CD14-positive monocyte (primary cell): ENCODE measurements around the gene CRYGS. TPM values are rescaled to one million over a fixed set of nuclear protein-coding genes. Genes with fewer than 3 reads are reported as not detected.

Experiments
- DNase-seq, 3 donors: peaks; one replicate each; pipeline ENCODE4 v3.0.0-alpha.2; 2011 to 2022
- H2AFZ ChIP-seq: 2 replicates; pipeline ENCODE4 v1.6.0; 2012; ENCODE audit warnings: mild to moderate bottlenecking, low read depth, low read length, inconsistent platforms; ENCODE audit not compliant: insufficient read depth, poor library complexity, severe bottlenecking
- H3K27ac ChIP-seq, 2 donors: 1 replicate in 1 of 2; 2 replicates in 1 of 2; pipeline ENCODE4 v1.5.1; 2012 to 2013; ENCODE audit warnings: low read length in 2 of 2, control low read depth in 1 of 2, inconsistent platforms in 1 of 2, low read depth in 1 of 2, mild to moderate bottlenecking in 1 of 2
- H3K27me3 ChIP-seq, 2 donors: one replicate each; pipeline versions ENCODE4 v1.6.0 to v1.6.1; 2011 to 2013; ENCODE audit warnings: low read length in 2 of 2; ENCODE audit not compliant: control insufficient read depth in 2 of 2, insufficient read depth in 2 of 2
- H3K36me3 ChIP-seq, 2 donors: replicated peaks in 1 of 2; 1 replicate in 1 of 2; 2 replicates in 1 of 2; pipeline versions ENCODE4 v1.5.1 to v1.6.1; 2012 to 2013; ENCODE audit warnings: low read length in 2 of 2, control low read depth in 1 of 2, inconsistent platforms in 1 of 2, mild to moderate bottlenecking in 1 of 2; ENCODE audit not compliant: insufficient read depth in 2 of 2, control insufficient read depth in 1 of 2
- H3K4me1 ChIP-seq, 2 donors: 1 replicate in 1 of 2; 2 replicates in 1 of 2; pipeline versions ENCODE4 v1.5.1 to v1.6.1; 2012 to 2013; ENCODE audit warnings: low read length in 2 of 2, control low read depth in 1 of 2, inconsistent platforms in 1 of 2, mild to moderate bottlenecking in 1 of 2, moderate library complexity in 1 of 2; ENCODE audit not compliant: insufficient read depth in 2 of 2, control insufficient read depth in 1 of 2
- H3K4me2 ChIP-seq: replicated peaks from 2 replicates; pipeline ENCODE3; 2012; ENCODE audit warnings: low read length, moderate library complexity, mild to moderate bottlenecking; ENCODE audit not compliant: poor library complexity, severe bottlenecking; ENCODE audit errors: extremely low read depth
- H3K4me3 ChIP-seq, 3 experiments: fragments of 200-600 bp in 1 of 3; sonication (generic) in 1 of 3; replicated peaks in 1 of 3; 1 replicate in 2 of 3; 2 replicates in 1 of 3; pipeline ENCODE4 v1.5.1; 2011 to 2013; ENCODE audit warnings: low read length in 3 of 3, mild to moderate bottlenecking in 3 of 3, control low read depth in 2 of 3, low read depth in 2 of 3, inconsistent platforms in 1 of 3, moderate library complexity in 1 of 3
- H3K79me2 ChIP-seq: 2 replicates; pipeline ENCODE4 v1.6.0; 2012; ENCODE audit warnings: mild to moderate bottlenecking, control low read depth, inconsistent platforms, low read length, moderate library complexity; ENCODE audit not compliant: insufficient read depth
- H3K9ac ChIP-seq: 2 replicates; pipeline ENCODE4 v1.6.0; 2017; ENCODE audit warnings: low read length, mild to moderate bottlenecking; ENCODE audit not compliant: insufficient read depth, poor library complexity, severe bottlenecking
- H3K9me3 ChIP-seq, 2 donors: replicated peaks in 1 of 2; 1 replicate in 1 of 2; 2 replicates in 1 of 2; pipeline versions ENCODE4 v1.5.1 to v1.6.1; 2012 to 2013; ENCODE audit warnings: low read length in 2 of 2, control low read depth in 1 of 2; ENCODE audit not compliant: control insufficient read depth in 1 of 2, insufficient read depth in 1 of 2
- H4K20me1 ChIP-seq: 2 replicates; pipeline ENCODE4 v1.6.0; 2012; ENCODE audit warnings: mild to moderate bottlenecking, low read length, control low read depth, moderate library complexity; ENCODE audit not compliant: insufficient read depth
- H3K27ac Mint-ChIP-seq, 7 donors: one replicate each; pipeline ENCODE4 v1.8.0; 2020; ENCODE audit warnings: mild to moderate bottlenecking in 7 of 7, mixed read lengths in 7 of 7, moderate library complexity in 6 of 7, inconsistent platforms in 2 of 7
- H3K27me3 Mint-ChIP-seq, 3 donors: one replicate each; pipeline ENCODE4 v1.8.0; 2021 to 2022; ENCODE audit warnings: low read depth in 3 of 3, mild to moderate bottlenecking in 3 of 3, mixed read lengths in 3 of 3, moderate library complexity in 3 of 3, inconsistent platforms in 1 of 3
- H3K36me3 Mint-ChIP-seq, 2 donors: one replicate each; pipeline ENCODE4 v1.8.0; 2020; ENCODE audit warnings: mixed read lengths in 2 of 2, inconsistent platforms in 1 of 2, mild to moderate bottlenecking in 1 of 2
- H3K4me1 Mint-ChIP-seq: one replicate; pipeline ENCODE4 v1.8.0; 2020; ENCODE audit warnings: mild to moderate bottlenecking, mixed read lengths
- H3K4me3 Mint-ChIP-seq, 2 donors: one replicate each; pipeline ENCODE4 v1.8.0; 2020; ENCODE audit warnings: mild to moderate bottlenecking in 2 of 2, mixed read lengths in 2 of 2, moderate library complexity in 1 of 2
- H3K9me3 Mint-ChIP-seq, 7 donors: one replicate each; pipeline ENCODE4 v1.8.0; 2020 to 2022; ENCODE audit warnings: mixed read lengths in 7 of 7, mild to moderate bottlenecking in 6 of 7, moderate library complexity in 6 of 7, inconsistent platforms in 2 of 7
- WGBS: methylation state at CpG from one replicate; pipeline ENCODE4 v1.1.5; 2013; ENCODE audit warnings: missing lambda C conversion rate; ENCODE audit not compliant: insufficient coverage; 5-methylcytosine and 5-hydroxymethylcytosine counted together
- intact Hi-C, 2 donors: fragments of 100-400 bp; cut with micrococcal nuclease; formaldehyde crosslinking; loops; one replicate each; pipeline versions ENCODE4 v1.15.0 to v1.15.1; 2023
- polyA plus RNA-seq, 3 donors: library from polyadenylated mRNA; depleted of rRNA in 1 of 3; unstranded in 2 of 3; stranded (reverse) in 1 of 3; fragments of 300-500 nt in 2 of 3; fragments of >200 nt in 1 of 3; fragmentation: Illumina TruSeq in 2 of 3; gene quantifications; 1 replicate in 2 of 3; 2 replicates in 1 of 3; pipeline ENCODE4 v1.2.3, GENCODE V29; 2012 to 2021
- TF ChIP-seq, protein P1 (sequence below): fragments of 200-600 bp; IDR thresholded peaks from one replicate; pipeline ENCODE4 v1.8.0; 2022; ENCODE audit warnings: antibody characterized with exemption, mild to moderate bottlenecking

CRYGS gene
- polyA plus RNA-seq, 3 donors = 0.25 to 4.1 TPM; not detected in 1

DNA sequence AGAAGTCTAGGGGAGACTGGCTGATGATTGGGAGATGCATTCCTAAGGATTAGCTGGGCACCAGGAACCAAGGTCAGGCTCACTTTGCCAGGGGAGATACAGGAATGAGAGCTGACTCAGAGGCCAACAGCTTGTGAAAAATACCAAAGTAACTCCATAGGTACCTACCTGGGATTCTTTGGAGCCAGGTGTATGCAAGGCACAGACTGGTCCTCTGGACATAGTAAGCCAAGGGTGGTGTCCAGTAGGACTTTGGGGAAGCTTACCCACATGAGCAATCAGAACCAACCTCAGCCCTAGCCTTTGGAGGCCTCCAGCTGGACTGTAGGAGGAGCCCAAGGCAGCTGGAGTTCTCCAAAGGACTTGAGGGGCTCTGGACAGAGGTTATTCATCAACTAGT lies 47.5 kb downstream of the CRYGS start:
- H3K4me2 ChIP-seq = no peak overlapping the region
- H2AFZ ChIP-seq = no peak overlapping the region
- H3K27ac ChIP-seq = no peak overlapping the region
- H3K36me3 ChIP-seq = no peaks in the 10 kb centered on the region
- H3K9ac ChIP-seq = no peak overlapping the region
- TF ChIP-seq, protein P1, sequence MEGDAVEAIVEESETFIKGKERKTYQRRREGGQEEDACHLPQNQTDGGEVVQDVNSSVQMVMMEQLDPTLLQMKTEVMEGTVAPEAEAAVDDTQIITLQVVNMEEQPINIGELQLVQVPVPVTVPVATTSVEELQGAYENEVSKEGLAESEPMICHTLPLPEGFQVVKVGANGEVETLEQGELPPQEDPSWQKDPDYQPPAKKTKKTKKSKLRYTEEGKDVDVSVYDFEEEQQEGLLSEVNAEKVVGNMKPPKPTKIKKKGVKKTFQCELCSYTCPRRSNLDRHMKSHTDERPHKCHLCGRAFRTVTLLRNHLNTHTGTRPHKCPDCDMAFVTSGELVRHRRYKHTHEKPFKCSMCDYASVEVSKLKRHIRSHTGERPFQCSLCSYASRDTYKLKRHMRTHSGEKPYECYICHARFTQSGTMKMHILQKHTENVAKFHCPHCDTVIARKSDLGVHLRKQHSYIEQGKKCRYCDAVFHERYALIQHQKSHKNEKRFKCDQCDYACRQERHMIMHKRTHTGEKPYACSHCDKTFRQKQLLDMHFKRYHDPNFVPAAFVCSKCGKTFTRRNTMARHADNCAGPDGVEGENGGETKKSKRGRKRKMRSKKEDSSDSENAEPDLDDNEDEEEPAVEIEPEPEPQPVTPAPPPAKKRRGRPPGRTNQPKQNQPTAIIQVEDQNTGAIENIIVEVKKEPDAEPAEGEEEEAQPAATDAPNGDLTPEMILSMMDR = no peak
- intact Hi-C loops = no loop called here
- H4K20me1 ChIP-seq = no peaks in the 10 kb centered on the region
- no peaks in the 10 kb centered on the region for H3K4me1 ChIP-seq
- H3K27me3 Mint-ChIP-seq = peaks cover 0 to 7% (median 0%) of the 10 kb centered on the region in 3 donors
- H3K9me3 Mint-ChIP-seq = peaks cover 2 to 14% (median 7%) of the 10 kb centered on the region in 7 donors
- H3K4me1 Mint-ChIP-seq = no peaks in the 10 kb centered on the region
- H3K4me3 ChIP-seq = no peak overlapping the region
- DNase-seq = no peak
- no peak overlapping the region for H3K4me3 Mint-ChIP-seq
- H3K27ac Mint-ChIP-seq = peak overlapping the region in 1 of 7 donors; percentile 32
- no peaks in the 10 kb centered on the region for H3K36me3 Mint-ChIP-seq
- H3K27me3 ChIP-seq = no peaks in the 10 kb centered on the region
- H3K9me3 ChIP-seq = no peaks in the 10 kb centered on the region
- H3K79me2 ChIP-seq = no peaks in the 10 kb centered on the region

DNA sequence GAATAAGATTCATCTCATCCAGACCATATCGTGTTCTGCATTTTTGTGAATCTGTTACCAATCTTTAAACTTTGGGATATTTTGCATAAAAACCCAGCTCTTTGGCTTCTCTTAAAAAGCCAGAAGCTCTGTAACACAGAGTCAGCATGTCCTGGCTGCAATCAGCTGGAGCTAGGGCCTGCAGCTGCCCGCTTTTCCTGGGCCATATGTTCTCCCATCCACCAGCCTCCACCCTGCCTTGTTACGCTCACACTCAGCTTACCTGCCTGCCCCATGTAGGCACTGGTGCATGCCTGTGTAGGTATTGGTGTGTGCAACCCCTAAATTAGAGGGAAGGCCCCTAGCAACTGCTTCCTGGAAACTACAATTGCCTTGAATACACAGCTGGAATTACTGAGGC lies 48.2 kb downstream of the CRYGS start:
- peaks cover 2 to 13% (median 6%) of the 10 kb centered on the region in 7 donors for H3K9me3 Mint-ChIP-seq

More for the DNA sequence above, 48.2 kb downstream of the CRYGS start:
- no peak overlapping the region for H3K27ac Mint-ChIP-seq
- H3K4me1 ChIP-seq = no peaks in the 10 kb centered on the region
- intact Hi-C loops = no loop called here
- H3K79me2 ChIP-seq = no peaks in the 10 kb centered on the region
- no peak overlapping the region for H3K4me2 ChIP-seq
- 100% methylated on average over 1 of the region's 3 CpGs for WGBS
- H3K4me1 Mint-ChIP-seq = no peaks in the 10 kb centered on the region
- H3K4me3 Mint-ChIP-seq = no peak overlapping the region
- no peaks in the 10 kb centered on the region for H4K20me1 ChIP-seq
- peaks cover 0 to 7% (median 0%) of the 10 kb centered on the region in 3 donors for H3K27me3 Mint-ChIP-seq
- no peaks in the 10 kb centered on the region for H3K36me3 Mint-ChIP-seq
- DNase-seq = no peak
- no peak overlapping the region for H3K4me3 ChIP-seq
- H3K27ac ChIP-seq = no peak overlapping the region
- H3K27me3 ChIP-seq = no peaks in the 10 kb centered on the region
- TF ChIP-seq, protein P1 = no peak
- no peaks in the 10 kb centered on the region for H3K36me3 ChIP-seq
- H3K9ac ChIP-seq = no peak overlapping the region
- H3K9me3 ChIP-seq = no peaks in the 10 kb centered on the region
- no peak overlapping the region for H2AFZ ChIP-seq
